Body of pancreas (tissue), 4 donors: Measurements from ENCODE around the gene L3MBTL1. TPM values are rescaled to one million over a fixed set of nuclear protein-coding genes. Genes with fewer than 3 reads are reported as not detected.

Experiments used
- ATAC-seq: fragments of 150-250 bp; one replicate; pipeline ENCODE4 v1.9.1; 2016
- DNase-seq, 4 donors: peaks; one replicate each; pipeline ENCODE4 v3.0.0-alpha.2; 2019
- H3K27ac ChIP-seq, 4 donors: fragments of 200-600 bp; sonication (generic); 1 replicate in 3 of 4; 2 replicates in 1 of 4; pipeline versions ENCODE4 v1.5.1 to v1.6.1; 2016 to 2019; ENCODE audit warnings: mild to moderate bottlenecking in 1 of 4, mixed read lengths in 1 of 4, moderate library complexity in 1 of 4
- H3K27me3 ChIP-seq, 2 donors: fragments of 200-600 bp; sonication (generic); one replicate each; pipeline ENCODE4 v1.6.0; 2016; ENCODE audit warnings: mild to moderate bottlenecking in 1 of 2
- H3K36me3 ChIP-seq, 2 donors: fragments of 200-600 bp; sonication (generic); replicated peaks in 1 of 2; 2 replicates each; pipeline ENCODE4 v1.5.1; 2016; ENCODE audit warnings: low read depth in 2 of 2; ENCODE audit not compliant: insufficient read depth in 1 of 2
- H3K4me1 ChIP-seq: fragments of 200-600 bp; sonication (generic); one replicate; pipeline ENCODE4 v1.6.0; 2016
- H3K4me3 ChIP-seq, 2 donors: fragments of 200-600 bp; sonication (generic); 1 replicate in 1 of 2; 2 replicates in 1 of 2; pipeline ENCODE4 v1.5.1; 2016 to 2019
- H3K9me3 ChIP-seq, 3 donors: fragments of 200-600 bp; sonication (generic); 1 replicate in 2 of 3; 2 replicates in 1 of 3; pipeline ENCODE4 v1.5.1; 2016
- POLR2A ChIP-seq, 3 donors: fragments of 450-650 bp; IDR thresholded peaks; one replicate each; pipeline ENCODE4 v1.6.1; 2016; ENCODE audit warnings: antibody characterized with exemption in 3 of 3, mild to moderate bottlenecking in 2 of 3
- WGBS, 2 donors: methylation state at CpG; one replicate each; pipeline ENCODE4 v1.1.5; 2017; 5-methylcytosine and 5-hydroxymethylcytosine counted together
- intact Hi-C: fragments of 100-400 bp; cut with DNase I; formaldehyde crosslinking; loops from one replicate; pipeline ENCODE4 v1.15.1; 2023
- total RNA-seq, 2 donors: library from RNA; depleted of rRNA; stranded (reverse); fragments of >200 nt; gene quantifications; one replicate each; pipeline ENCODE4 v1.1.0, GENCODE V29; 2016
- TF ChIP-seq, protein P1 (sequence below), 7 experiments: fragments of 450-650 bp in 4 of 7; fragments of 200-600 bp in 3 of 7; sonication (generic) in 3 of 7; IDR thresholded peaks; one replicate each; pipeline ENCODE4 v1.5.1; 2016 to 2019; ENCODE audit warnings: antibody characterized with exemption in 7 of 7

L3MBTL1 gene
- total RNA-seq, 2 donors from 2014 or later = 4.9 to 10.1 TPM

- H3K4me1 ChIP-seq = peaks cover 10% of the 10 kb centered on the region
- ATAC-seq = no peak
- no peak overlapping the region for H3K27ac ChIP-seq
- WGBS, 2 donors = 89% methylated on average over 7 of the region's 7 CpGs
- no peaks in the 10 kb centered on the region for H3K27me3 ChIP-seq
- H3K36me3 ChIP-seq = no peaks in the 10 kb centered on the region
- H3K9me3 ChIP-seq = no peaks in the 10 kb centered on the region
- H3K4me3 ChIP-seq = no peak overlapping the region
- no peak for DNase-seq
- intact Hi-C loops = no loop called here
- TF ChIP-seq, protein P1, sequence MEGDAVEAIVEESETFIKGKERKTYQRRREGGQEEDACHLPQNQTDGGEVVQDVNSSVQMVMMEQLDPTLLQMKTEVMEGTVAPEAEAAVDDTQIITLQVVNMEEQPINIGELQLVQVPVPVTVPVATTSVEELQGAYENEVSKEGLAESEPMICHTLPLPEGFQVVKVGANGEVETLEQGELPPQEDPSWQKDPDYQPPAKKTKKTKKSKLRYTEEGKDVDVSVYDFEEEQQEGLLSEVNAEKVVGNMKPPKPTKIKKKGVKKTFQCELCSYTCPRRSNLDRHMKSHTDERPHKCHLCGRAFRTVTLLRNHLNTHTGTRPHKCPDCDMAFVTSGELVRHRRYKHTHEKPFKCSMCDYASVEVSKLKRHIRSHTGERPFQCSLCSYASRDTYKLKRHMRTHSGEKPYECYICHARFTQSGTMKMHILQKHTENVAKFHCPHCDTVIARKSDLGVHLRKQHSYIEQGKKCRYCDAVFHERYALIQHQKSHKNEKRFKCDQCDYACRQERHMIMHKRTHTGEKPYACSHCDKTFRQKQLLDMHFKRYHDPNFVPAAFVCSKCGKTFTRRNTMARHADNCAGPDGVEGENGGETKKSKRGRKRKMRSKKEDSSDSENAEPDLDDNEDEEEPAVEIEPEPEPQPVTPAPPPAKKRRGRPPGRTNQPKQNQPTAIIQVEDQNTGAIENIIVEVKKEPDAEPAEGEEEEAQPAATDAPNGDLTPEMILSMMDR (IDR thresholded peaks at IDR 0.05) = no peak
- TF ChIP-seq POLR2A (IDR thresholded peaks at IDR 0.05) = no peak
Observed at GRCh38 chr20:43506238-43506637, 1.3 kb upstream of the L3MBTL1 start.

DNA sequence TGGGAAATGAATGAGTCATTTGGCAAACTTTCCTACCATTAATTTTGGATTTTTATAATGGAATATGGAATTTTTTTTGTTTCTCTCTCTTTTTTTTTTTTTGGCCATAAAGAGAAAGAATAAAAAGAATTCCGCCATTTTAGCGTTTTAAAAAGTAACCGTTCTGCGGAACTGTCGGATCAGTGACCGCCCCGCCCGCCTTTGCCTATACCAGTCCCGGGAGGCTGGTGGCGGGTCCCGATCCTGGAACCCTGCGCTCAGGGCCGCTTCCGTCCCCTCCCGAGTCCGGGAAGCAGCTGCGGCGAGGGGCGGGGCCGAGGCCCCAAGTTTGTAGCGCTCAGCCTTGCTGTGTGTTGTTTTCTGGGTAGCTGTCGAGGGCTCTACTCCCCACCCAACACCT is 609 bp downstream of the L3MBTL1 start:
- ATAC-seq (no peak), DNase-seq (no peak)
- Histone ChIP-seq H3K9me3 (no peaks in the 10 kb centered on the region), H3K4me1 (peaks cover 12% of the 10 kb centered on the region), H3K27ac (no peak overlapping the region), H3K36me3 (no peaks in the 10 kb centered on the region), H3K27me3 (no peaks in the 10 kb centered on the region), H3K4me3 (peak overlapping the region; percentile 4 to 56)
- intact Hi-C loops = no loop called here
- TF ChIP-seq POLR2A (IDR thresholded peaks at IDR 0.05) = no peak
- TF ChIP-seq, protein P1 (IDR thresholded peaks at IDR 0.05) = no peak
- 16 to 19% methylated on average over 18 to 22 of the region's 22 CpGs for WGBS, 2 donors

GRCh38 chr20:43508604-43509040 is 1.1 kb downstream of the L3MBTL1 start:
- intact Hi-C loops = no loop called here
- peaks cover 17% of the 10 kb centered on the region for H3K4me1 ChIP-seq
- TF ChIP-seq POLR2A (IDR thresholded peaks at IDR 0.05) = no peak
- TF ChIP-seq, protein P1 (IDR thresholded peaks at IDR 0.05) = no peak
- H3K27ac ChIP-seq = no peak overlapping the region
- H3K27me3 ChIP-seq = no peaks in the 10 kb centered on the region
- no peaks in the 10 kb centered on the region for H3K36me3 ChIP-seq
- no peaks in the 10 kb centered on the region for H3K9me3 ChIP-seq
- H3K4me3 ChIP-seq = no peak overlapping the region
- ATAC-seq (no peak), DNase-seq (no peak)
- 85 to 93% methylated on average over 11 of the region's 11 CpGs for WGBS, 2 donors

- intact Hi-C loops = no loop called here
- WGBS, 2 donors = 54 to 71% methylated on average over 1 of the region's 1 CpG
- TF ChIP-seq POLR2A (IDR thresholded peaks at IDR 0.05) = no peak
- TF ChIP-seq, protein P1 (IDR thresholded peaks at IDR 0.05) = no peak
Observed at GRCh38 chr20:43511879-43512278, 4.4 kb downstream of the L3MBTL1 start.

DNA sequence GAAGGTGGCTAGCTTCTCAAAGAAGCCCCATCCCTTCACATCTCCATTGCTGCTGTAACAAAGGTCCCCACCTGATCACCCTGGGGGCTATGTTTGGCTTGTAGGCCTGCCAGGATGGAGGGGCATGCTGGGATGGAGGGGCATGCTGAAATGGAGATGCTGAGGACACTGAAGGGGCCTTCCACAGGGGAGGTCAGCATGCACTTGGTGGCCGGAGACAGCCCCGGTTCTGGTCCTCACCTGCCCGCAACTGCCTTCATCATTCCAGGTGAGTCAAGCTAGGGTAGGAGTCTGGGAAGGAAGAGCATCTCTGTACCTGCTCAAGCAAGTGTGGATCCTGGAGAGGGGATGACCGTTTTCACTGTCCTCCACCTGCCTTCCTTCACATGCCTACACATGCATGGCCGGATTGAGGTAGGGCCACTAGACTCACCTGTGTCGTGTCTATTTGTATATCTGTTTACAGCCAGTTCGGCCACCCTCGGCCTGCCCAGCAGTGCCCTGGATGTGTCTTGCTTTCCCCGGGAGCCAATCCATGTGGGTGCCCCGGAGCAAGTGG is 6.0 kb downstream of the L3MBTL1 start:
- peak overlapping the region; percentile 2 to 31 for H3K4me3 ChIP-seq
- H3K4me1 ChIP-seq = peaks cover 17% of the 10 kb centered on the region
- H3K27ac ChIP-seq = peak overlapping the region in 3 of 4 donors; percentile 51 to 61 (median 55)
- H3K36me3 ChIP-seq = no peaks in the 10 kb centered on the region
- no peak for DNase-seq
- intact Hi-C loops = no loop called here
- no peaks in the 10 kb centered on the region for H3K9me3 ChIP-seq
- TF ChIP-seq, protein P1 (IDR thresholded peaks at IDR 0.05) = no peak
- no peak for TF ChIP-seq POLR2A (IDR thresholded peaks at IDR 0.05)
- no peaks in the 10 kb centered on the region for H3K27me3 ChIP-seq
- peak; percentile 1 for ATAC-seq
- 63 to 65% methylated on average over 9 to 10 of the region's 10 CpGs for WGBS, 2 donors

More at GRCh38 chr20:43511879-43512278, 4.4 kb downstream of the L3MBTL1 start:
- Histone ChIP-seq H3K27me3 (no peaks in the 10 kb centered on the region), H3K36me3 (no peaks in the 10 kb centered on the region), H3K27ac (no peak overlapping the region), H3K9me3 (no peaks in the 10 kb centered on the region), H3K4me1 (peaks cover 26% of the 10 kb centered on the region), H3K4me3 (no peak overlapping the region)
- DNase-seq = no peak
- ATAC-seq = no peak
